Measurements from ENCODE around the gene CARMIL3. TPM values are rescaled to one million over a fixed set of nuclear protein-coding genes. Genes with fewer than 3 reads are reported as not detected.

The CARMIL3 gene
- total RNA-seq, 2 donors from 2014 or later, result 0.31 TPM; not detected in 1

GRCh38 chr14:24093207-24093900 is 41.5 kb downstream of the CARMIL3 start:
- H3K36me3 Mint-ChIP-seq (ENCODE audit: low read depth), result no peaks in the 10 kb centered on the region

GRCh38 chr14:24093901-24094840 is 42.4 kb downstream of the CARMIL3 start, which contains the start of gene PCK2:
Gene PCK2, plus strand, starts transcription at chr14:24094311. Its CDS starts 95 bp downstream, at chr14:24094406.
- peak within 1 kb of the TSS; percentile 95 for H3K27ac Mint-ChIP-seq
- no peaks in the 10 kb centered on the region for H3K36me3 Mint-ChIP-seq (ENCODE audit: low read depth)
- H3K9me3 ChIP-seq (ENCODE audit: control insufficient read depth, low read length, poor library complexity, severe bottlenecking), result no peaks in the 10 kb centered on the region
- peaks cover 34% of the 10 kb centered on the region for H3K4me1 Mint-ChIP-seq
- peak; percentile 80 for ATAC-seq
- H3K4me3 Mint-ChIP-seq, result peak within 1 kb of the TSS; percentile 99
- peak; percentile 49 to 72 (median 66) for DNase-seq
- H3K27me3 Mint-ChIP-seq, result no peaks in the 10 kb centered on the region

More at GRCh38 chr14:24093207-24093900, 41.5 kb downstream of the CARMIL3 start:
- peak overlapping the region; percentile 99 for H3K4me3 Mint-ChIP-seq
- no peaks in the 10 kb centered on the region for H3K27me3 Mint-ChIP-seq
- ATAC-seq, result no peak
- no peak for DNase-seq
- H3K9me3 ChIP-seq (ENCODE audit: control insufficient read depth, low read length, poor library complexity, severe bottlenecking), result no peaks in the 10 kb centered on the region
- H3K4me1 Mint-ChIP-seq, result peaks cover 34% of the 10 kb centered on the region
- H3K27ac Mint-ChIP-seq, result peak overlapping the region; percentile 88

GRCh38 chr14:24094841-24095270 is 43.0 kb downstream of the CARMIL3 start:
- Mint-ChIP-seq H3K36me3 (ENCODE audit: low read depth) (no peaks in the 10 kb centered on the region), H3K4me1 (peaks cover 30% of the 10 kb centered on the region), H3K4me3 (peak overlapping the region; percentile 99), H3K27me3 (no peaks in the 10 kb centered on the region), H3K27ac (peak overlapping the region; percentile 95)
- no peaks in the 10 kb centered on the region for H3K9me3 ChIP-seq (ENCODE audit: control insufficient read depth, low read length, poor library complexity, severe bottlenecking)
- ATAC-seq (no peak), DNase-seq (no peak)

- peak overlapping the region; percentile 99 for H3K4me3 Mint-ChIP-seq
- peak; percentile 16 for ATAC-seq
- DNase-seq, result no peak
- H3K36me3 Mint-ChIP-seq (ENCODE audit: low read depth), result no peaks in the 10 kb centered on the region
- H3K27ac Mint-ChIP-seq, result peak overlapping the region; percentile 95
- peaks cover 29% of the 10 kb centered on the region for H3K4me1 Mint-ChIP-seq
- no peaks in the 10 kb centered on the region for H3K9me3 ChIP-seq (ENCODE audit: control insufficient read depth, low read length, poor library complexity, severe bottlenecking)
- H3K27me3 Mint-ChIP-seq, result no peaks in the 10 kb centered on the region
Observed at GRCh38 chr14:24095271-24096068, 43.7 kb downstream of the CARMIL3 start.

- H3K36me3 Mint-ChIP-seq (ENCODE audit: low read depth), result no peaks in the 10 kb centered on the region
- ATAC-seq, result no peak
Observed at GRCh38 chr14:24096545-24097181, 44.9 kb downstream of the CARMIL3 start.

GRCh38 chr14:24098229-24098926 is 46.6 kb downstream of the CARMIL3 start:
- DNase-seq (no peak), ATAC-seq (no peak)
- Mint-ChIP-seq H3K27ac (no peak overlapping the region), H3K4me1 (peaks cover 24% of the 10 kb centered on the region), H3K4me3 (no peak overlapping the region), H3K36me3 (ENCODE audit: low read depth) (no peaks in the 10 kb centered on the region), H3K27me3 (no peaks in the 10 kb centered on the region)
- H3K9me3 ChIP-seq (ENCODE audit: control insufficient read depth, low read length, poor library complexity, severe bottlenecking), result no peaks in the 10 kb centered on the region

More at GRCh38 chr14:24096545-24097181, 44.9 kb downstream of the CARMIL3 start:
- no peaks in the 10 kb centered on the region for H3K9me3 ChIP-seq (ENCODE audit: control insufficient read depth, low read length, poor library complexity, severe bottlenecking)
- Mint-ChIP-seq H3K4me3 (peak overlapping the region; percentile 60), H3K27me3 (no peaks in the 10 kb centered on the region), H3K4me1 (peaks cover 28% of the 10 kb centered on the region), H3K27ac (peak overlapping the region; percentile 19)
- DNase-seq, result no peak

- H3K9me3 ChIP-seq (ENCODE audit: control insufficient read depth, low read length, poor library complexity, severe bottlenecking), result no peaks in the 10 kb centered on the region
- peaks cover 21% of the 10 kb centered on the region for H3K4me1 Mint-ChIP-seq
- DNase-seq (no peak), ATAC-seq (no peak)
- H3K36me3 Mint-ChIP-seq (ENCODE audit: low read depth), result no peaks in the 10 kb centered on the region
- no peaks in the 10 kb centered on the region for H3K27me3 Mint-ChIP-seq
- H3K4me3 Mint-ChIP-seq, result no peak overlapping the region
- peak overlapping the region; percentile 45 for H3K27ac Mint-ChIP-seq
Observed at GRCh38 chr14:24098927-24099813, 47.4 kb downstream of the CARMIL3 start.

GRCh38 chr14:24100197-24100981 is 48.6 kb downstream of the CARMIL3 start:
- ATAC-seq, result no peak
- Mint-ChIP-seq H3K4me1 (peaks cover 13% of the 10 kb centered on the region), H3K36me3 (ENCODE audit: low read depth) (no peaks in the 10 kb centered on the region), H3K27me3 (no peaks in the 10 kb centered on the region), H3K4me3 (no peak overlapping the region), H3K27ac (peak overlapping the region; percentile 45)
- H3K9me3 ChIP-seq (ENCODE audit: control insufficient read depth, low read length, poor library complexity, severe bottlenecking), result no peaks in the 10 kb centered on the region
- no peak for DNase-seq

- no peak for ATAC-seq
- Mint-ChIP-seq H3K36me3 (ENCODE audit: low read depth) (no peaks in the 10 kb centered on the region), H3K4me3 (no peak overlapping the region), H3K27ac (no peak overlapping the region), H3K27me3 (no peaks in the 10 kb centered on the region), H3K4me1 (peaks cover 8% of the 10 kb centered on the region)
- DNase-seq, result no peak
- H3K9me3 ChIP-seq (ENCODE audit: control insufficient read depth, low read length, poor library complexity, severe bottlenecking), result no peaks in the 10 kb centered on the region
Observed at GRCh38 chr14:24100982-24101494, 49.2 kb downstream of the CARMIL3 start.

- H3K9me3 ChIP-seq (ENCODE audit: control insufficient read depth, low read length, poor library complexity, severe bottlenecking), result no peaks in the 10 kb centered on the region
- peak overlapping the region; percentile 19 for H3K27ac Mint-ChIP-seq
- no peaks in the 10 kb centered on the region for H3K27me3 Mint-ChIP-seq
- H3K4me3 Mint-ChIP-seq, result no peak overlapping the region
- H3K4me1 Mint-ChIP-seq, result peaks cover 3% of the 10 kb centered on the region
- H3K36me3 Mint-ChIP-seq (ENCODE audit: low read depth), result no peaks in the 10 kb centered on the region
- DNase-seq (no peak), ATAC-seq (no peak)
Observed at GRCh38 chr14:24102357-24103048, 50.7 kb downstream of the CARMIL3 start.
